ENCODE data around the gene SRRD.
"Not testable (repeated sequence)": the region's sequence is repeated elsewhere in the genome, so short reads cannot be mapped to it uniquely, and the experiment has no call there.

Gene SRRD

DNA sequence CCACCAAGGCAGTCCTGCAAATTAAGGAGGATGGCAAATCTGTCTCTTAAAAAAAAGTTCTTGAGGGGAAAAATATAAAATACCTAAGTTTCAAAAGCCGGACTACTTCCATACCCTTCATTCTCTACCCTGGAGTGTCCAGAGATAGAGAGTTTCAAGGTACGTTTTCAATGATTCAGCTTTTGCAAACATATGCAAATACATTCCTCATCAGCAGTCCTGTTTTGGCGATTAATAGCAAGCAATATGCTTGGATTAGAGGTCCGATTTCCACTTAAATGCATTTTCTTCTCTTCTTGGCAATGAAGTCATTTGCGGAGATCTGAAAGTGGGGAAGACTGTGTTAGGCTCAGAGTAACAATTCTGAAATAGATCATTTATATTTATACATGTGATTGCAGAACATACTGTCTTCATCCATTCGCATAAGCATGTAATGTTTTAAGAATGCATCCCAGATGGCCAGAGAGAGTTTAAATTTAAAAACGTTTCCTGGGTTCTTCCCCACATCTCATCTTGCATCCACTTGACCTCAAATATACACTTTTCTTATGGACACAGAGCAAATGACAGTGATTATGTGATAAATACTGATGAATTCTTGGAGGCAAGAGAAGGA lies 42.4 kb downstream of the SRRD start:
- DNase-seq: no peak

- DNase-seq: no peak
These were observed 43.5 kb downstream of the SRRD start for GRCh38 chr22:26527167-26527566.

GRCh38 chr22:26527574-26528465 lies 44.1 kb downstream of the SRRD start:
- DNase-seq: no peak

GRCh38 chr22:26528518-26528917 lies 44.8 kb downstream of the SRRD start:
- not testable (repeated sequence) for DNase-seq

GRCh38 chr22:26529345-26529744 lies 45.7 kb downstream of the SRRD start:
- peak; percentile 75 for DNase-seq

GRCh38 chr22:26534171-26534855 lies 50.6 kb downstream of the SRRD start:
- no peak for DNase-seq

GRCh38 chr22:26534874-26535602 lies 51.4 kb downstream of the SRRD start:
- DNase-seq: no peak

- no peak for DNase-seq
These were observed 51.9 kb downstream of the SRRD start for GRCh38 chr22:26535603-26535908.

DNA sequence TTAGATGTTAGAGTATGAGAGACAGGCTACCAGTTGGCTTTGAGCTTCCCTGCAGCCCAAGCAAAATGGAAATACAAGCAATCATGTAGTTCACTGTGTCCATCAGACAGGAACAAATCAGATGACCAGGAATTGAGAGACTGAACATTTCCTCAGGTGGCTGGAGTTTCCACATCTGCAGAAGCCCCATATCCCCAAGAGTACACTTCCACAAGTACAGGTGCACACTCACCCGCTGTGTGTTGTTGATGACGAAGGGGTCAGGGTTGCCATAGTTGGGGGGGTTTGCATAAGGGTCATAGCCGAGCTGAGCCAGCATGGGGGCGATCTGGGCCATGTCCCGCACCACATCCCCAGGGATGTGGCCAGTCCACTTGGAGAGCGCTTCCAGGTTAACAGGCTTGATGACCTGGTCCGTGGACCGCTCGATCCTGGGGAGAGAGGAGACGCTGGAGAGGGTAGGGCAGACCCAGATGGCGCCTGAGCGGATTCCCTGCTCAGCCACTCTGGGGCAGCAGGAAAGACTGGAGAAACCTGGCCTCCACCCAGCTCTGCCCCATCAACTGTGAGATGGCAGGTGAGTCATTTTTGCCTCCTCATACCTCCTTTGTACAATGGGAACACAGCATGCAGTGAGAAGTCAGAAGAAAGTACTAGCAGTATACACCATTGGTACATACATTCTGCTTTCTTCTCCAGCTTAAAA lies 52.5 kb downstream of the SRRD start:
- DNase-seq: no peak

- DNase-seq: no peak
These were observed 53.1 kb downstream of the SRRD start for GRCh38 chr22:26536762-26537134.

- no peak for DNase-seq
These were observed 56.4 kb downstream of the SRRD start for GRCh38 chr22:26540119-26540518.

DNA sequence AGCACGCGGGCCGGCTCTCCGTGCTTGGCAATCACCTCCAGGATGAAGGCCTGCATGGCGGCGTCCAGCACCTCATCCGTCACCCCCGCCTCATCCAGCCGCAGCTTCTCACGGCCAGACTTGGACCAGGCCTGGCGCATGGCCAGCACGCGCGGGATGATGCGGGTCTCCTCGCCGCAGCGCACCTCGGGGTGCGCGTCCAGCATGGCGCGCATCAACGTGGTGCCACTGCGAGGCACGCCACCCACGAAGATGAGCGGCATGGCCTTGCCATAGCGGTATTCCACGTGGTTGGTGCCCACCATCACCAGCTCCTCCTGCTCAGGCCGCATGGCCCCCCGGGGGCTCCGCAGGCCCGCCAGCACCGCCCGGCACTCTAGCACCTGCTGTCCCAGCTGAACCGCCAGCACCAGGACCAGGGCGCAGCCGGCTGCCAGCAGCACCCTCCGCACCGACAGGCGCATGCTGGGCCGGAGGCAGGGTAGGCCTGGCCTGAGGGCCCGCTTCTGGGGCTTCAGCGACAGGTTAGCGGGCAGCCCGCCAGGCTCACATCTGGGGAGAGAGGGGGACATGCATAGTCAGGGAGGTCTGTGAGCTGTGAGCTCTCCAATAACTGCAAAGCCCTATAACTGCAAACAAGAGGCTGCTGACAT lies 57.6 kb downstream of the SRRD start:
- no peak for DNase-seq

- DNase-seq: peak; percentile 65
These were observed 59.2 kb downstream of the SRRD start for GRCh38 chr22:26542831-26543230.
